WTC11 (cell line): ENCODE results near the gene VWA7. TPM values are rescaled to one million over a fixed set of nuclear protein-coding genes. Genes with fewer than 3 reads are reported as not detected.

Experiments used
- ATAC-seq: fragments of 200-7000 bp; cut with Tn5 transposase; 2 replicates; pipeline ENCODE4 v1.10.0; 2021; ENCODE audit warnings: mild to moderate bottlenecking, moderate library complexity
- CTCF ChIA-PET: fragments of 300-600 bp; sonication (Branson Sonifier 250); formaldehyde crosslinking; loops from one replicate; lab custom pipeline; 2021; ENCODE audit warnings: antibody characterized with exemption; lab: Charles Lee
- POLR2A ChIA-PET: fragments of 350-600 bp; sonication (Branson Sonifier 250); formaldehyde crosslinking; loops from one replicate; lab custom pipeline; 2021; ENCODE audit warnings: antibody characterized with exemption; lab: Charles Lee
- DNase-seq: peaks from one replicate; pipeline ENCODE4 v3.0.0; 2021; ENCODE audit warnings: low spot score
- H3K27ac Mint-ChIP-seq: 2 replicates; pipeline ENCODE4 v1.8.0; 2021; ENCODE audit warnings: mixed read lengths
- H3K27me3 Mint-ChIP-seq: 2 replicates; pipeline ENCODE4 v1.8.0; 2021; ENCODE audit warnings: low read depth, mild to moderate bottlenecking, moderate library complexity, mixed read lengths
- H3K36me3 Mint-ChIP-seq: 2 replicates; pipeline ENCODE4 v1.8.0; 2021; ENCODE audit warnings: mixed read lengths
- H3K4me1 Mint-ChIP-seq: 2 replicates; pipeline ENCODE4 v1.8.0; 2022; ENCODE audit warnings: mixed read lengths
- H3K4me3 Mint-ChIP-seq: 2 replicates; pipeline ENCODE4 v1.8.0; 2021; ENCODE audit warnings: mild to moderate bottlenecking, moderate library complexity, mixed read lengths
- H3K9me3 Mint-ChIP-seq: 2 replicates; pipeline ENCODE4 v1.8.0; 2021; ENCODE audit warnings: mixed read lengths
- ATF1 ChIP-seq: sonication (generic); formaldehyde crosslinking; IDR thresholded peaks from 2 replicates; pipeline ENCODE4 v1.8.1; 2023; ENCODE audit warnings: mild to moderate bottlenecking, moderate library complexity, missing genetic modification reagents
- CDX4 ChIP-seq: fragments of 250-450 bp; sonication (Bioruptor Pico); IDR thresholded peaks from 2 replicates; pipeline ENCODE4 v1.9.0; 2021; ENCODE audit warnings: moderate library complexity, mild to moderate bottlenecking, inconsistent platforms, borderline replicate concordance
- E2F4 ChIP-seq: sonication (generic); formaldehyde crosslinking; IDR thresholded peaks from 2 replicates; pipeline ENCODE4 v1.8.1; 2022; ENCODE audit warnings: low read depth, mild to moderate bottlenecking, moderate library complexity, missing genetic modification reagents, borderline replicate concordance
- FOXJ3 ChIP-seq: sonication (generic); formaldehyde crosslinking; IDR thresholded peaks from 2 replicates; pipeline ENCODE4 v1.9.0; 2021; ENCODE audit warnings: missing genetic modification reagents, mild to moderate bottlenecking, borderline replicate concordance
- HMGXB4 ChIP-seq: sonication (generic); formaldehyde crosslinking; IDR thresholded peaks from 2 replicates; pipeline ENCODE4 v1.8.1; 2023; ENCODE audit warnings: mild to moderate bottlenecking, moderate library complexity, missing genetic modification reagents
- IRF2 ChIP-seq: sonication (generic); formaldehyde crosslinking; IDR thresholded peaks from 2 replicates; pipeline ENCODE4 v1.8.0; 2022; ENCODE audit warnings: low read depth, missing genetic modification reagents, borderline replicate concordance
- JUN ChIP-seq: sonication (generic); formaldehyde crosslinking; IDR thresholded peaks from 2 replicates; pipeline ENCODE4 v1.8.0; 2023; ENCODE audit warnings: mild to moderate bottlenecking, missing genetic modification reagents
- NFATC4 ChIP-seq: fragments of 250-450 bp; sonication (Bioruptor Pico); IDR thresholded peaks from 2 replicates; pipeline ENCODE4 v1.9.0; 2021; ENCODE audit warnings: mild to moderate bottlenecking
- NFE2L1 ChIP-seq: sonication (generic); formaldehyde crosslinking; IDR thresholded peaks from 2 replicates; pipeline ENCODE4 v1.8.1; 2023; ENCODE audit warnings: missing genetic modification reagents
- NR1H2 ChIP-seq: sonication (generic); formaldehyde crosslinking; IDR thresholded peaks from 2 replicates; pipeline ENCODE4 v1.9.0; 2021; ENCODE audit warnings: mild to moderate bottlenecking, moderate library complexity, missing genetic modification reagents
- PRRX2 ChIP-seq: fragments of 250-450 bp; sonication (Bioruptor Pico); IDR thresholded peaks from 2 replicates; pipeline ENCODE4 v1.8.0; 2021; ENCODE audit warnings: mild to moderate bottlenecking
- ZNF138 ChIP-seq: sonication (generic); formaldehyde crosslinking; conservative IDR thresholded peaks from 2 replicates; pipeline ENCODE4 v1.8.1; 2022; ENCODE audit warnings: mild to moderate bottlenecking, moderate library complexity, missing genetic modification reagents
- ZNF263 ChIP-seq: sonication (generic); formaldehyde crosslinking; IDR thresholded peaks from 2 replicates; pipeline ENCODE4 v1.8.1; 2022; ENCODE audit warnings: low read depth, mild to moderate bottlenecking, moderate library complexity, missing genetic modification reagents
- ZNF317 ChIP-seq: sonication (generic); formaldehyde crosslinking; IDR thresholded peaks from 2 replicates; pipeline ENCODE4 v1.8.1; 2023; ENCODE audit warnings: low read depth, mild to moderate bottlenecking, moderate library complexity, missing genetic modification reagents, borderline replicate concordance
- ZNF396 ChIP-seq: fragments of 250-450 bp; sonication (Bioruptor Pico); IDR thresholded peaks from 2 replicates; pipeline ENCODE4 v1.8.0; 2021; ENCODE audit warnings: mild to moderate bottlenecking, moderate library complexity, borderline replicate concordance
- ZNF416 ChIP-seq: fragments of 250-450 bp; sonication (Bioruptor Pico); IDR thresholded peaks from 2 replicates; pipeline ENCODE4 v1.9.0; 2021; ENCODE audit warnings: mild to moderate bottlenecking, inconsistent platforms
- total RNA-seq: library from RNA; stranded (reverse); gene quantifications from 3 replicates; pipeline ENCODE4 v1.2.3, GENCODE V29; 2021
- TF ChIP-seq, protein P1 (sequence below): sonication (generic); formaldehyde crosslinking; conservative IDR thresholded peaks from 2 replicates; pipeline ENCODE4 v1.8.1; 2023; ENCODE audit warnings: mild to moderate bottlenecking, low read depth, missing genetic modification reagents, moderate library complexity
- TF ChIP-seq, protein P2 (sequence below): sonication (generic); formaldehyde crosslinking; IDR thresholded peaks from 2 replicates; pipeline ENCODE4 v1.8.1; 2023; ENCODE audit warnings: mild to moderate bottlenecking, missing genetic modification reagents, borderline replicate concordance

VWA7 gene
- total RNA-seq, 1 experiment from 2014 or later, result 1.8 TPM

- ChIA-PET POLR2A (no interaction called here), CTCF (interaction anchor here (0.6 to 1.5 kb wide), 5 partner anchors 9 to 55 kb away, joined by 3 to 6 read pairs (median 4); partner anchors contain the start of gene LSM2)
- no peak for ATAC-seq
- Mint-ChIP-seq H3K27me3 (no peaks in the 10 kb centered on the region), H3K36me3 (peaks cover 20% of the 10 kb centered on the region)
- no peak for DNase-seq
- no peak for TF ChIP-seq NFATC4 (CRISPR knock-in tag)
- no peak for TF ChIP-seq HMGXB4
- TF ChIP-seq E2F4 (CRISPR knock-in tag), result no peak
- TF ChIP-seq IRF2 (CRISPR knock-in tag), result no peak
- TF ChIP-seq ZNF416 (CRISPR knock-in tag), result no peak
- no peak for TF ChIP-seq JUN
- TF ChIP-seq FOXJ3, result no peak
- no peak for TF ChIP-seq ZNF317 (CRISPR knock-in tag)
- TF ChIP-seq, all 79 proteins: peak for 0
- Mint-ChIP-seq H3K9me3 (no peaks in the 10 kb centered on the region), H3K27ac (no peak overlapping the region), H3K4me3 (no peak overlapping the region), H3K4me1 (0 out of 2 replicates have a peak, but pooled peaks cover 2% of the 10 kb centered on the region)
Observed at GRCh38 chr6:31778999-31779885, 2.1 kb upstream of the VWA7 start.

GRCh38 chr6:31778193-31778592 lies 1.1 kb upstream of the VWA7 start:
- Mint-ChIP-seq H3K27me3 (no peaks in the 10 kb centered on the region), H3K4me1 (0 out of 2 replicates have a peak, but pooled peaks cover 2% of the 10 kb centered on the region), H3K9me3 (no peaks in the 10 kb centered on the region), H3K27ac (no peak overlapping the region), H3K36me3 (peaks cover 17% of the 10 kb centered on the region), H3K4me3 (no peak overlapping the region)
- DNase-seq (no peak), ATAC-seq (no peak)
- no peak for TF ChIP-seq ATF1 (CRISPR knock-in tag)
- no peak for TF ChIP-seq ZNF263 (CRISPR knock-in tag)
- TF ChIP-seq, protein P1, sequence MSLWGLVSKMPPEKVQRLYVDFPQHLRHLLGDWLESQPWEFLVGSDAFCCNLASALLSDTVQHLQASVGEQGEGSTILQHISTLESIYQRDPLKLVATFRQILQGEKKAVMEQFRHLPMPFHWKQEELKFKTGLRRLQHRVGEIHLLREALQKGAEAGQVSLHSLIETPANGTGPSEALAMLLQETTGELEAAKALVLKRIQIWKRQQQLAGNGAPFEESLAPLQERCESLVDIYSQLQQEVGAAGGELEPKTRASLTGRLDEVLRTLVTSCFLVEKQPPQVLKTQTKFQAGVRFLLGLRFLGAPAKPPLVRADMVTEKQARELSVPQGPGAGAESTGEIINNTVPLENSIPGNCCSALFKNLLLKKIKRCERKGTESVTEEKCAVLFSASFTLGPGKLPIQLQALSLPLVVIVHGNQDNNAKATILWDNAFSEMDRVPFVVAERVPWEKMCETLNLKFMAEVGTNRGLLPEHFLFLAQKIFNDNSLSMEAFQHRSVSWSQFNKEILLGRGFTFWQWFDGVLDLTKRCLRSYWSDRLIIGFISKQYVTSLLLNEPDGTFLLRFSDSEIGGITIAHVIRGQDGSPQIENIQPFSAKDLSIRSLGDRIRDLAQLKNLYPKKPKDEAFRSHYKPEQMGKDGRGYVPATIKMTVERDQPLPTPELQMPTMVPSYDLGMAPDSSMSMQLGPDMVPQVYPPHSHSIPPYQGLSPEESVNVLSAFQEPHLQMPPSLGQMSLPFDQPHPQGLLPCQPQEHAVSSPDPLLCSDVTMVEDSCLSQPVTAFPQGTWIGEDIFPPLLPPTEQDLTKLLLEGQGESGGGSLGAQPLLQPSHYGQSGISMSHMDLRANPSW (CRISPR knock-in tag), result no peak
- TF ChIP-seq, protein P2, sequence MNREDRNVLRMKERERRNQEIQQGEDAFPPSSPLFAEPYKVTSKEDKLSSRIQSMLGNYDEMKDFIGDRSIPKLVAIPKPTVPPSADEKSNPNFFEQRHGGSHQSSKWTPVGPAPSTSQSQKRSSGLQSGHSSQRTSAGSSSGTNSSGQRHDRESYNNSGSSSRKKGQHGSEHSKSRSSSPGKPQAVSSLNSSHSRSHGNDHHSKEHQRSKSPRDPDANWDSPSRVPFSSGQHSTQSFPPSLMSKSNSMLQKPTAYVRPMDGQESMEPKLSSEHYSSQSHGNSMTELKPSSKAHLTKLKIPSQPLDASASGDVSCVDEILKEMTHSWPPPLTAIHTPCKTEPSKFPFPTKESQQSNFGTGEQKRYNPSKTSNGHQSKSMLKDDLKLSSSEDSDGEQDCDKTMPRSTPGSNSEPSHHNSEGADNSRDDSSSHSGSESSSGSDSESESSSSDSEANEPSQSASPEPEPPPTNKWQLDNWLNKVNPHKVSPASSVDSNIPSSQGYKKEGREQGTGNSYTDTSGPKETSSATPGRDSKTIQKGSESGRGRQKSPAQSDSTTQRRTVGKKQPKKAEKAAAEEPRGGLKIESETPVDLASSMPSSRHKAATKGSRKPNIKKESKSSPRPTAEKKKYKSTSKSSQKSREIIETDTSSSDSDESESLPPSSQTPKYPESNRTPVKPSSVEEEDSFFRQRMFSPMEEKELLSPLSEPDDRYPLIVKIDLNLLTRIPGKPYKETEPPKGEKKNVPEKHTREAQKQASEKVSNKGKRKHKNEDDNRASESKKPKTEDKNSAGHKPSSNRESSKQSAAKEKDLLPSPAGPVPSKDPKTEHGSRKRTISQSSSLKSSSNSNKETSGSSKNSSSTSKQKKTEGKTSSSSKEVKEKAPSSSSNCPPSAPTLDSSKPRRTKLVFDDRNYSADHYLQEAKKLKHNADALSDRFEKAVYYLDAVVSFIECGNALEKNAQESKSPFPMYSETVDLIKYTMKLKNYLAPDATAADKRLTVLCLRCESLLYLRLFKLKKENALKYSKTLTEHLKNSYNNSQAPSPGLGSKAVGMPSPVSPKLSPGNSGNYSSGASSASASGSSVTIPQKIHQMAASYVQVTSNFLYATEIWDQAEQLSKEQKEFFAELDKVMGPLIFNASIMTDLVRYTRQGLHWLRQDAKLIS, result no peak
- TF ChIP-seq CDX4 (CRISPR knock-in tag), result no peak
- no peak for TF ChIP-seq ZNF396
- TF ChIP-seq PRRX2 (CRISPR knock-in tag), result no peak
- no peak for TF ChIP-seq NFE2L1 (CRISPR knock-in tag)
- TF ChIP-seq NR1H2 (CRISPR knock-in tag), result no peak
- TF ChIP-seq ZNF317 (CRISPR knock-in tag), result no peak
- TF ChIP-seq ZNF138 (CRISPR knock-in tag), result no peak
- ChIA-PET CTCF (interaction anchor here (0.6 to 1.4 kb wide), 4 partner anchors 12 to 54 kb away, joined by 3 to 6 read pairs (median 6); partner anchors contain the start of gene LSM2), POLR2A (interaction anchor here (1.5 kb wide), 1 partner anchor 36 kb away, joined by 4 read pairs; no protein-coding TSS in a partner anchor)
